Testis (tissue), 2 donors: ENCODE results near the gene DNAH17.

ENCODE experiments used
- POLR2A ChIP-seq: fragments of 450-650 bp; IDR thresholded peaks from one replicate; pipeline ENCODE4 v1.6.1; 2017; ENCODE audit warnings: antibody characterized with exemption, mild to moderate bottlenecking, moderate library complexity
- TF ChIP-seq, protein P1 (sequence below), 3 experiments: fragments of 450-650 bp in 2 of 3; fragments of 200-600 bp in 1 of 3; sonication (generic) in 1 of 3; IDR thresholded peaks; one replicate each; pipeline ENCODE4 v1.5.1; 2016 to 2019; ENCODE audit warnings: antibody characterized with exemption in 3 of 3, mild to moderate bottlenecking in 2 of 3, moderate library complexity in 1 of 3

DNA sequence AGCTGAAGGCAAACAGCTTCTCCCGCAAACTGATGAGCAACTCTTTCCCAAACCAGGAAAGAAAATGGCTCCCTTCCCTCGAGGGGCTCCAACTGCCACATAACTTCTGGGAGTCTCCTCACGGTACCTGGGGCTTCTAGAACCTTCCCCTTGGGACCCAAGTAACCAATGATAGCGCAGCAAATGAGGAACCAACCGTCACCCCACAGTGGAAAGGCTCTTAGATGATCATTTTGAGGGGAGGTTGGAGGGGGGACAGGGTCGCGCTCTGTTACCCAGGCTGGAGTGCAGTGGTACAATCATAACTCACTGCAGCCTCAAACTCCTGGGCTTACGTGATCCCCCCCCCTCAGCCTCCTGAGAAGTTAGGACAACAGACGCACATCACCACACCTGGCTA, at the start of gene DNAH17:
- TF ChIP-seq, protein P1, sequence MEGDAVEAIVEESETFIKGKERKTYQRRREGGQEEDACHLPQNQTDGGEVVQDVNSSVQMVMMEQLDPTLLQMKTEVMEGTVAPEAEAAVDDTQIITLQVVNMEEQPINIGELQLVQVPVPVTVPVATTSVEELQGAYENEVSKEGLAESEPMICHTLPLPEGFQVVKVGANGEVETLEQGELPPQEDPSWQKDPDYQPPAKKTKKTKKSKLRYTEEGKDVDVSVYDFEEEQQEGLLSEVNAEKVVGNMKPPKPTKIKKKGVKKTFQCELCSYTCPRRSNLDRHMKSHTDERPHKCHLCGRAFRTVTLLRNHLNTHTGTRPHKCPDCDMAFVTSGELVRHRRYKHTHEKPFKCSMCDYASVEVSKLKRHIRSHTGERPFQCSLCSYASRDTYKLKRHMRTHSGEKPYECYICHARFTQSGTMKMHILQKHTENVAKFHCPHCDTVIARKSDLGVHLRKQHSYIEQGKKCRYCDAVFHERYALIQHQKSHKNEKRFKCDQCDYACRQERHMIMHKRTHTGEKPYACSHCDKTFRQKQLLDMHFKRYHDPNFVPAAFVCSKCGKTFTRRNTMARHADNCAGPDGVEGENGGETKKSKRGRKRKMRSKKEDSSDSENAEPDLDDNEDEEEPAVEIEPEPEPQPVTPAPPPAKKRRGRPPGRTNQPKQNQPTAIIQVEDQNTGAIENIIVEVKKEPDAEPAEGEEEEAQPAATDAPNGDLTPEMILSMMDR (IDR thresholded peaks at IDR 0.05): no peak
- no peak for TF ChIP-seq POLR2A
